GM21529 (cell line): Measurements from ENCODE around the gene SCAMP1.

Experiments
- ATAC-seq: cut with Tn5 transposase; IDR thresholded peaks from one replicate; pipeline ENCODE4 v1.9.1; 2021; ENCODE audit not compliant: unreplicated experiment

The SCAMP1 gene

DNA sequence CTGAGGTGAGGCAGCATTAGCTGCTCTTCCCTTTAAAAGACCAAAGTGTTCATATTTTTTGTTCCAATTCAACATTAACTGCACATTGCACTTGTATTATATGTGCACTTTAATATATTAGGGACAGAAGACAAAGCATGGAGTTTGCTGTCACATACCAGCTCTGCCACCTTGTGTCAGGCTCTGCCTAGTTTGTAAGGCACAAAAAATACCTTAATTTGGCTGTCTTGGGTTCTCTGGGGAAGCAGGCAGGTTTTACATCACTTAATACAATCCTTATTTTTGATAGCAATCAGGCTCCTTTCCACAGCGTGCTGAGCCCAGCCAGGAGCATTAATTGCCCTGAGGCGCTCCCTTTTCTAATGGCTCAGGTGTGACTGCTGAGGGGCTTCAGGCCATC is 131.8 kb downstream of the SCAMP1 start:
- no peak for ATAC-seq

- no peak for ATAC-seq
Measured at GRCh38 chr5:78492650-78493049, 132.2 kb downstream of the SCAMP1 start.

DNA sequence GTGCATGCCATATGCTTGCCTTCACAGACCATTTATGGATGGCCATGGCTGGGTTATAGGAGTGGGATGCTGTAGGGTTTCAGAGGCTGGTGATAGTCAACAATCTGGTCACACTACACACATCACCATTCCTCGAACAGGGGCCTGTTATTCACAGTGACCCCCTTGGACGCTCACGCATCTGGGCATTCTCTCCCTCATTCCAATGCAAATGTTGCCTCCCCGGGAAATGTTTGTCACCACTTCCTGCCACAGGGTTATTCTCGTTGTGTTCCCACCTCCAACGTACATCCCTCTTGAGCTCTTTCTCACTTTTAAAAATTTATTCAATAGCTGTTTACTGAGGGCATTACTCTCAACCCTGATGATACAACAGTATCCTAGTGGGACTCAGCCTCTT is 135.4 kb downstream of the SCAMP1 start:
- no peak for ATAC-seq

- ATAC-seq: no peak
Measured at GRCh38 chr5:78496373-78496772, 136.0 kb downstream of the SCAMP1 start.

- peak; percentile 67 for ATAC-seq
Measured at GRCh38 chr5:78497573-78498533, 137.4 kb downstream of the SCAMP1 start.

GRCh38 chr5:78499485-78499884 is 139.1 kb downstream of the SCAMP1 start:
- no peak for ATAC-seq

DNA sequence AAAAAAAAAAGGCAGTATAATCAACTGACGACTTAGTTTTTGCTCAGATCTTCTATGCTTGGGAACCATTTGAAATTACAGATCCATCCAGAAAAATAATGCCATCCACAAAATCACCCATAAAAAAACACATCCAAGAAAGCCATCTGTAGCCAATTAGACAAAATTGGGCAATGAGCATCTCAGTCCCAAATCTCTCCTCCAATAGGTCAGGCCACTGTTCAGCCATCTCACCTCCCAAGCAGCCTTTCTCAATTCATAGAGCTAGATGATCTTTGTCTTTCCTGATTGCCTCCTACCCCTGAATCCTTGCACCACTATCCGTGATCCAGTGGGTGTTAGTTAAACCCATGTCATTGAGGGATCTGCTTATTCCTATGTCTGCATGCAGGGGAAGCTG is 139.6 kb downstream of the SCAMP1 start:
- no peak for ATAC-seq

DNA sequence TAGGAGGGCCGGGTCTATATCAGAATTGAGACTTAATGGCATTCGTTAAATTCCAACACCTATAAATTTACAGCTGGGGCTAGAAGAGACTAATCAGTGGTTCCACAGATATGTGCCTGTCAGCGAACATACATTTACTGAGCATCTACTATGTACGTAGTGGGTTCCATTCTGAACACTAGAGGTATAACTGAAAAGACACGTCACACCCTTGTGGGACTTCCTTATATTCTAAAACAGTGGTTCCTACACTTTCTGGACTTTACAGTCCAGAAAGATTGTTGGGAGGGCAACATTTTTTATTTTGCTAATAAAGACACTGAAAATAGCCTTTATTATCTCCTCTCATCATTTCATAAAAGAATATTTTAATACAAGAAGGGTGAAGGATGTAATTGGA is 140.5 kb downstream of the SCAMP1 start:
- no peak for ATAC-seq

GRCh38 chr5:78501411-78502352 is 141.3 kb downstream of the SCAMP1 start:
- ATAC-seq: no peak

DNA sequence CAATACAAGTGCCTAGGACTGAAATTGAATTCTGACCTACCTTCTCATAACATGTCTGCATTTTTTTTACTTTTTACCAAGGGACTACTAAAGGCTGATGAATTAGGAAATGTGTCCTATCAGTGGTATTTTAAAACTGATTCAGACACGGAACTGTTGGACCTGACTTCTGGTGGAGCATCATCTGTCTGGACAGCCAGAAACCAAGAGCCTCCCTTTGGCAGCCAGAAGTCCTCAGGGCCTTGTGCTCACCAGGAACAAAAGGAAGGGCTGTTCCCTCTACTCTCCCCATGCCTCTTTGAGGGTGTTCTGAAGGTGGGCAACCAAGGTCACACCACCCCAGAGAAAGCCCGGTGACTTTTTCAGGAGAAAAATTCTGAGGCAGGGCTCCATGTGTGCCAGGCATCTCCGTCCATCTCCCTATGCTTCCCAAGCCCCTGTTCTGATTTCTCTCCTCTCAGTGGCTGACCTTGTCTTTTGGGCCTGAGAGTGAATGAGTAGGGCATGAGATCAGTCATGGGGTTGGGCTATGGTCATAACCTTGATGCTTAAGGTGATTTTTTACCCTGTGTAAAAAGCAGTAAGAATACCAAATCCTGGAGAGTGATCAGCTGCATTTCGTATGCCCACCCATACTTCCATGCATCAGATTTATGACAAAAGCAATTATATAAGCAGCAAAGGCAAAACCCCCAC is 143.7 kb downstream of the SCAMP1 start:
- ATAC-seq: no peak

GRCh38 chr5:78504704-78505677 is 144.6 kb downstream of the SCAMP1 start:
- no peak for ATAC-seq

- ATAC-seq: no peak
Measured at GRCh38 chr5:78505860-78506259, 145.4 kb downstream of the SCAMP1 start.

GRCh38 chr5:78506261-78507024 is 146.0 kb downstream of the SCAMP1 start:
- ATAC-seq: no peak

DNA sequence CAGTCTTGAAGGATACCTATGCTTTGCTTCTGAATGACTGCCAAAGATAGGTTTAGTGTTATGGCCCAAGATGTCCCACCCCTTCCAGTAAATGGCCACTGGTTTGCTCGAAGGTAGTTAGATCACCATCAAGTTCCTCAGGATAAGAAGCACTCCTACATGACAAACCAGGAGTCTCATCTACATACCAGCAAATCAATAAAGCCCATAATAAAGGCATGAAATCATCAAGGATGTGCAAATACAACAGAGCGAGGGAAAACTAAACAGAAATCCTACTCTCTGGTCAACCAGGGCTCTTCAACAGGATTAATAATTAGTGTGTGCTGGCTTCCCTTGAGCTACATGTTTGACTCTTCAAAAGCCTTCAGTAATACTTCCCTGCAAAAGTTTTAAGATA is 147.1 kb downstream of the SCAMP1 start:
- no peak for ATAC-seq

GRCh38 chr5:78508186-78508765 is 147.9 kb downstream of the SCAMP1 start:
- ATAC-seq: no peak

GRCh38 chr5:78509145-78509865 is 148.9 kb downstream of the SCAMP1 start:
- no peak for ATAC-seq

GRCh38 chr5:78509884-78510769 is 149.7 kb downstream of the SCAMP1 start:
- peak; percentile 80 for ATAC-seq
